ENCODE results near the gene ADAMTS3.

ADAMTS3 gene

GRCh38 chr4:72330381-72330780, 238.6 kb downstream of the ADAMTS3 start:
- no peak for TF ChIP-seq CTCF (IDR thresholded peaks at IDR 0.05; ENCODE audit: low read depth, low read length)
- no peak overlapping the region for H3K4me3 ChIP-seq (replicated peaks in 1 of 2; ENCODE audit: low read depth in 2 of 2, low read length in 2 of 2)
- no peak for DNase-seq (ENCODE audit: low read depth in 2 of 2)

GRCh38 chr4:72326692-72327632, 242.1 kb downstream of the ADAMTS3 start:
- peak; percentile 57 for TF ChIP-seq CTCF (IDR thresholded peaks at IDR 0.05; ENCODE audit: low read depth, low read length)
- peak; percentile 64 to 68 for DNase-seq (ENCODE audit: low read depth in 2 of 2)
- no peak overlapping the region for H3K4me3 ChIP-seq (replicated peaks in 1 of 2; ENCODE audit: low read depth in 2 of 2, low read length in 2 of 2)

GRCh38 chr4:72325215-72325614, 243.8 kb downstream of the ADAMTS3 start:
- no peak for TF ChIP-seq CTCF (IDR thresholded peaks at IDR 0.05; ENCODE audit: low read depth, low read length)
- no peak for DNase-seq (ENCODE audit: low read depth in 2 of 2)
- H3K4me3 ChIP-seq (replicated peaks in 1 of 2; ENCODE audit: low read depth in 2 of 2, low read length in 2 of 2) = no peak overlapping the region

- no peak overlapping the region for H3K4me3 ChIP-seq (replicated peaks in 1 of 2; ENCODE audit: low read depth in 2 of 2, low read length in 2 of 2)
- DNase-seq (ENCODE audit: low read depth in 2 of 2) = peak in 1 of 2 donors; percentile 6
- TF ChIP-seq CTCF (IDR thresholded peaks at IDR 0.05; ENCODE audit: low read depth, low read length) = no peak
Measured at GRCh38 chr4:72323227-72323626, 245.8 kb downstream of the ADAMTS3 start.

- no peak overlapping the region for H3K4me3 ChIP-seq (replicated peaks in 1 of 2; ENCODE audit: low read depth in 2 of 2, low read length in 2 of 2)
- TF ChIP-seq CTCF (IDR thresholded peaks at IDR 0.05; ENCODE audit: low read depth, low read length) = no peak
- DNase-seq (ENCODE audit: low read depth in 2 of 2) = no peak
Measured at GRCh38 chr4:72320223-72320948, 248.6 kb downstream of the ADAMTS3 start.

GRCh38 chr4:72319601-72320021, 249.4 kb downstream of the ADAMTS3 start:
- no peak for TF ChIP-seq CTCF (IDR thresholded peaks at IDR 0.05; ENCODE audit: low read depth, low read length)
- no peak overlapping the region for H3K4me3 ChIP-seq (replicated peaks in 1 of 2; ENCODE audit: low read depth in 2 of 2, low read length in 2 of 2)
- peak; percentile 49 to 81 for DNase-seq (ENCODE audit: low read depth in 2 of 2)
